BE2C (cell line): ENCODE data around the gene CMTM2.

Experiments used
- DNase-seq: peaks from one replicate; pipeline ENCODE4 v3.0.0-alpha.2; 2020
- H3K27me3 ChIP-seq: fragments of 250-450 bp; sonication (Bioruptor Pico); 2 replicates; pipeline ENCODE4 v1.5.1; 2020; ENCODE audit warnings: mild to moderate bottlenecking
- H3K36me3 ChIP-seq: fragments of 250-450 bp; sonication (Bioruptor Pico); 2 replicates; pipeline ENCODE4 v1.5.1; 2020; ENCODE audit warnings: mild to moderate bottlenecking
- H3K4me1 ChIP-seq: fragments of 250-450 bp; sonication (Bioruptor Pico); 2 replicates; pipeline ENCODE4 v1.5.1; 2020
- H3K4me3 ChIP-seq: 2 replicates; pipeline ENCODE4 v1.5.1; 2011; ENCODE audit warnings: low read depth, low read length
- H3K9me3 ChIP-seq: fragments of 250-450 bp; sonication (Bioruptor Pico); 2 replicates; pipeline ENCODE4 v1.5.1; 2020
- TF ChIP-seq, protein P1 (sequence below): IDR thresholded peaks from 2 replicates; pipeline ENCODE4 v1.5.1; 2012; ENCODE audit warnings: mild to moderate bottlenecking, low read depth, low read length

Gene CMTM2

DNA sequence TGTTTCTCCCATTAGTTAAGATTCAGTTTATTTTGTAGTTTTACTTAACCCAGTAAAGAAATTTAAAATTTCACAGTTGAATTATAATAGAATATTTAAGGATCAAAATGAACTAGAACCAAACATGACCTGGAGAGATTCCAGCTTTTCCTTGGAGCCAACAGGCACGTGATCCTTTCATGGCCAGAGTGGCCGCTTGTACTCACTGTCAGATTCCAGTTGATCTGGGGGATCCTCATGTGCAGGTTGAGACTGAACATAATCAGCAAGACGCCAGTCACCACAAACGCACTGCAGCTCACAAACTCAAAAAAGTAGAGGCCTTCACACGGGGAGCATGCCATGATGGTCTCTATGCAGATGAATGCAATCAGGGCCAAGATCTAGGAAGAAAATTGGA, 56.9 kb downstream of the CMTM2 start:
- H3K4me1 ChIP-seq, result no peaks in the 10 kb centered on the region
- DNase-seq, result no peak
- H3K9me3 ChIP-seq, result no peaks in the 10 kb centered on the region
- H3K27me3 ChIP-seq, result no peaks in the 10 kb centered on the region
- no peak overlapping the region for H3K4me3 ChIP-seq
- no peaks in the 10 kb centered on the region; the same call in 1 of the 2 replicates for H3K36me3 ChIP-seq
- TF ChIP-seq, protein P1, sequence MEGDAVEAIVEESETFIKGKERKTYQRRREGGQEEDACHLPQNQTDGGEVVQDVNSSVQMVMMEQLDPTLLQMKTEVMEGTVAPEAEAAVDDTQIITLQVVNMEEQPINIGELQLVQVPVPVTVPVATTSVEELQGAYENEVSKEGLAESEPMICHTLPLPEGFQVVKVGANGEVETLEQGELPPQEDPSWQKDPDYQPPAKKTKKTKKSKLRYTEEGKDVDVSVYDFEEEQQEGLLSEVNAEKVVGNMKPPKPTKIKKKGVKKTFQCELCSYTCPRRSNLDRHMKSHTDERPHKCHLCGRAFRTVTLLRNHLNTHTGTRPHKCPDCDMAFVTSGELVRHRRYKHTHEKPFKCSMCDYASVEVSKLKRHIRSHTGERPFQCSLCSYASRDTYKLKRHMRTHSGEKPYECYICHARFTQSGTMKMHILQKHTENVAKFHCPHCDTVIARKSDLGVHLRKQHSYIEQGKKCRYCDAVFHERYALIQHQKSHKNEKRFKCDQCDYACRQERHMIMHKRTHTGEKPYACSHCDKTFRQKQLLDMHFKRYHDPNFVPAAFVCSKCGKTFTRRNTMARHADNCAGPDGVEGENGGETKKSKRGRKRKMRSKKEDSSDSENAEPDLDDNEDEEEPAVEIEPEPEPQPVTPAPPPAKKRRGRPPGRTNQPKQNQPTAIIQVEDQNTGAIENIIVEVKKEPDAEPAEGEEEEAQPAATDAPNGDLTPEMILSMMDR, result no peak

- Histone ChIP-seq H3K9me3 (no peaks in the 10 kb centered on the region), H3K4me3 (no peak overlapping the region), H3K27me3 (no peaks in the 10 kb centered on the region), H3K36me3 (no peaks in the 10 kb centered on the region; the same call in 1 of the 2 replicates), H3K4me1 (no peaks in the 10 kb centered on the region)
- TF ChIP-seq, protein P1, result no peak
- no peak for DNase-seq
These were observed 58.5 kb downstream of the CMTM2 start for GRCh38 chr16:66637806-66638205.
